Measurements from ENCODE around the gene LMTK2.

LMTK2 gene

DNA sequence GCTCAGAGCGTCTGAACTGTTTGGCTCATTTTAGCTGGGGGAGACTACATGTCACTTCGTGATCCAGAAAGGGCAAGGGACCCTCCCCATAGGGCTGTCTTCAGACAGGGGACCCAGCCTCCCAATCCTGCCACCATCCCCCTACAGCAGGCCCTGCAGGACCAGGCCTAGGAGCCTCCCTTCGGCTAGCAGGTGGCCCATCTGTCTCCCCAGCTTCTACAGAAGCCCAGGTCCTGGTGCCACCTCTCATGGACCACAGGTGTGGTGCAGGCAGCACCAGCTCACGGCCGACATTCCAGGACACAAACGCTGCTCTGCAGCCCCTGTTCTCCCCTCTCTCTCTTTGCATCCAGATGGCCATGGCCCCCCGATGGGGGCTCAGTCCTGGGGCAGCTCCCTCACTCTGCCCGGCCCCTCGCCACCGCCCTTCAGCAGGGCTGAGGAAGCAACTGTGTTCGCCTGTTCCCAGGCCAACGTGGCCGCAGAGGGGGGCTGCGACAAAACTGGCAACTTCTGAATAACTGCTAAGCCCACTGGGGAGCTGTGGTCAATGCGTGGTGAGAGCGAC is 135.1 kb downstream of the LMTK2 start:
- TF ChIP-seq, protein P1, sequence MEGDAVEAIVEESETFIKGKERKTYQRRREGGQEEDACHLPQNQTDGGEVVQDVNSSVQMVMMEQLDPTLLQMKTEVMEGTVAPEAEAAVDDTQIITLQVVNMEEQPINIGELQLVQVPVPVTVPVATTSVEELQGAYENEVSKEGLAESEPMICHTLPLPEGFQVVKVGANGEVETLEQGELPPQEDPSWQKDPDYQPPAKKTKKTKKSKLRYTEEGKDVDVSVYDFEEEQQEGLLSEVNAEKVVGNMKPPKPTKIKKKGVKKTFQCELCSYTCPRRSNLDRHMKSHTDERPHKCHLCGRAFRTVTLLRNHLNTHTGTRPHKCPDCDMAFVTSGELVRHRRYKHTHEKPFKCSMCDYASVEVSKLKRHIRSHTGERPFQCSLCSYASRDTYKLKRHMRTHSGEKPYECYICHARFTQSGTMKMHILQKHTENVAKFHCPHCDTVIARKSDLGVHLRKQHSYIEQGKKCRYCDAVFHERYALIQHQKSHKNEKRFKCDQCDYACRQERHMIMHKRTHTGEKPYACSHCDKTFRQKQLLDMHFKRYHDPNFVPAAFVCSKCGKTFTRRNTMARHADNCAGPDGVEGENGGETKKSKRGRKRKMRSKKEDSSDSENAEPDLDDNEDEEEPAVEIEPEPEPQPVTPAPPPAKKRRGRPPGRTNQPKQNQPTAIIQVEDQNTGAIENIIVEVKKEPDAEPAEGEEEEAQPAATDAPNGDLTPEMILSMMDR (conservative IDR thresholded peaks at IDR 0.05) = no peak; the same call in 1 of the 2 replicates
- no peak for TF ChIP-seq ZFX (IDR thresholded peaks at IDR 0.05)
- H3K27ac ChIP-seq = no peak overlapping the region

DNA sequence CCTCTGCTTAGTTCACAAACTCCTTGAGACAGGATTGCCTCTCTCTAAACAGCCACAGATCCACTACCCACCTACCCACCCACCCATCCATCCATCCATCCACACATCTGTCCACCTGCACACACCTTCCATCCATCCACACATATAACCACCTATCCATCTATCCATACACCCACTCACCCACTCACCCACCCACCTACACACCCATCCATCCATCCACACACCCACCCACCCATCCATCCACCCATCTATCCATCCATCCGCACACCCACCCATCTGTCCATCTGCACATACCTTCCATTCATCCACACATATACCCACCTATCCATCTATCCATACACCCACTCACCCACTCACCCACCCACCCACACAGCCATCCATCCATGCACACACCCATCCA is 135.7 kb downstream of the LMTK2 start:
- H3K27ac ChIP-seq = no peak overlapping the region
- TF ChIP-seq ZFX (IDR thresholded peaks at IDR 0.05) = no peak
- TF ChIP-seq, protein P1 (conservative IDR thresholded peaks at IDR 0.05) = no peak

DNA sequence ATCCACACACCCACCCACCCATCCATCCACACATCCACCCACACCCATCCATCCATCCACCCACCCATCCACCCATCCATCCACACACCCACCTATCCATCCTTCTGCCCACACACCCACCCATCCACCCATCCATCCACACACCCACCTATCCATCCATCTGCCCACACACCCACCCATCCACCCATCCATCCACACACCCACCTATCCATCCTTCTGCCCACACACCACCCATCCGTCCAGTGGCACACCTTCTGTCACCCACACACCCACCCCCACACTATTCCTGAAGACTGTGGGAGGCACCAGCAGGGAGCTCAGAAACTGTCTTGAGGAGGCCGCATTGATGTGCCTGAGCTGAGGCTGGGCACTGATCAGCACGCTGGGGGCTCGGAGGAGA is 136.3 kb downstream of the LMTK2 start:
- H3K27ac ChIP-seq = no peak overlapping the region
- TF ChIP-seq, protein P1 (conservative IDR thresholded peaks at IDR 0.05) = no peak
- TF ChIP-seq ZFX (IDR thresholded peaks at IDR 0.05) = no peak

DNA sequence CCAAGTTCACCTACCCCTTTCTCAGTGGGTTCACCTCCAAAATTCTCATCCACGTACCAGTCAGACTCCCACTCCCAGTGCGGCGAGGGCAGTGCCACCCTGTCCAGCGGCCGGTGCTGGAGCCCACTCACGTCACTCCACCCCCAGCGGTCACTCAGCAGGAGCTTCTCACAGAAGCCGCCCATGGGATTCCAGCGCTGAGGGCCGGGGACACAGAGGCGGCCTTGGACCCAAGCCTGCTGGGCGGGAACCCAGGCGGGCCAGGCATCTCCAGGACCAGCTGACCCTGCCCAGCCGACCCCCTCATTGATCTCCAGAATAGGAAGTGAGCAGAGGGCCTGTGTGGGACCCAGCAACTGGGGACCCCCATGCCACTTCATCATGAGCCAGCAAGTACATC is 138.2 kb downstream of the LMTK2 start:
- H3K27ac ChIP-seq = no peak overlapping the region
- TF ChIP-seq ZFX (IDR thresholded peaks at IDR 0.05) = no peak
- TF ChIP-seq, protein P1 (conservative IDR thresholded peaks at IDR 0.05) = no peak

DNA sequence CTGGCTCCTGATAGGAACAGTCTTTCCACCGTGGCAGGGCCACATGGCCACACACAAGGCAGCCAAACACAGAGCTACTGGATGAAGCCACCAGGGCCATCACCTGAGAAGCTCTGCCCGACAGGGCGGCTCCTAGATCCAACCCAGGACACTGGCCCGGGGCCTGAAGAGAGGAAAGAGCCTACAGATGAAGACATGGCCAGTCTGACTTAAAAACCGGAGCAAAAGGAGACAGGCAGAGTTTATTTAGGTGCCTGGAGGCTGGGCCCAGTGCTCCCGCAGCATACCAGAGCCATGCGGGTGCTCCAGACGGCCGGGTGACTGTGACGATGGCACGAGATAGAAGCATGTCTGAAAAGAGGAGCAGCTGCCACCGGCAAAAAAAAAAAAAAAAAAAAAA is 141.5 kb downstream of the LMTK2 start:
- H3K27ac ChIP-seq = no peak overlapping the region
- TF ChIP-seq ZFX (IDR thresholded peaks at IDR 0.05) = no peak
- TF ChIP-seq, protein P1 (conservative IDR thresholded peaks at IDR 0.05) = no peak

DNA sequence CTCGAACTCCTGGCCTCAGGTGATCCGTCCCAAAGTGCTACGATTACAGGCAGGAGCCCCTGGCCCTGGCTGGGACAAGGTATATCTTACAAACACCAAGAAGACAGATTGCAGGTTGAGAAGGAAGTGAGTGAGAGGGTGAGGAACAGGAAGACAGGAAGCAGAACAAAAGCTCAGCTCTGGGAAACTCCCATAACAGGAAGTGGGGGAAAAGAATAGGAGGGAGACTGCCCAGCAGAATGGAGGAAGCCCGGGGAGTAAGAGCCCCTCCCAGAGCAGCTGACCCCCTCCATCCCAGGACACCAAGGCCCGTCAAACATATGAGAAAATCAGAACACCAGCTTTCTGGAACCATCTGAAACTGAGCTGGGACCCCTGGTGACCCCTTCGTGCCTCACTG is 142.4 kb downstream of the LMTK2 start:
- TF ChIP-seq, protein P1 (conservative IDR thresholded peaks at IDR 0.05) = no peak
- no peak for TF ChIP-seq ZFX (IDR thresholded peaks at IDR 0.05)
- no peak overlapping the region for H3K27ac ChIP-seq

DNA sequence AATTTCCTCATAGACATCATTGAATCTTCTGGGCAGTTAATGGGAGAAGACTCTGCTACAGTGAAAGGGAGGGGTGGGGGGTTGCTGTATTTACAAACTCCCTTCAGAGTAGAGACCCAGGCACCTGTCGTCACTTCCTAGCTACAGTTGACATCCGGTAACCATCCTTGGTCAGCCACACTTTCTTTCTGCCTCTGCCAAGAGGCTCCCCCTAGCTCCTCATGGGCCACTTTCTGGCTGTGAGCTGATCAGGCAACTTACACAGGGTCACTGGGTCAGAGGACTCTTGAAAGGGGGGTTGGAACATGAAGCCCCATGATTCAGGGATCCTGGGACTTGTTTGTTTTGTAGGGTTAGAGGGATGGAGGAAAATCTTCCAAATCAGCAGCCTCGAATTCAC is 144.1 kb downstream of the LMTK2 start:
- peak overlapping the region; percentile 82 for H3K27ac ChIP-seq
- TF ChIP-seq ZFX (IDR thresholded peaks at IDR 0.05) = no peak
- TF ChIP-seq, protein P1 (conservative IDR thresholded peaks at IDR 0.05) = no peak

All from C4-2B (cell line).